ENCODE results near the gene PTTG1. TPM values are rescaled to one million over a fixed set of nuclear protein-coding genes. Genes with fewer than 3 reads are reported as not detected.

Gene PTTG1
- 98.7 and 99.1 TPM in 2 replicates for total RNA-seq

GRCh38 chr5:160421625-160422258 lies at the start of gene PTTG1:
TSS of gene PTTG1 (plus strand) at chr5:160421855. CDS start at chr5:160422313, 458 bp downstream.
- intact Hi-C loops (cut with micrococcal nuclease) = loop anchor here (1.0 to 10.0 kb wide), 3 partner anchors 647 to 1158 kb away; partner anchors contain the start of genes GABRB2 and UBLCP1

DNA sequence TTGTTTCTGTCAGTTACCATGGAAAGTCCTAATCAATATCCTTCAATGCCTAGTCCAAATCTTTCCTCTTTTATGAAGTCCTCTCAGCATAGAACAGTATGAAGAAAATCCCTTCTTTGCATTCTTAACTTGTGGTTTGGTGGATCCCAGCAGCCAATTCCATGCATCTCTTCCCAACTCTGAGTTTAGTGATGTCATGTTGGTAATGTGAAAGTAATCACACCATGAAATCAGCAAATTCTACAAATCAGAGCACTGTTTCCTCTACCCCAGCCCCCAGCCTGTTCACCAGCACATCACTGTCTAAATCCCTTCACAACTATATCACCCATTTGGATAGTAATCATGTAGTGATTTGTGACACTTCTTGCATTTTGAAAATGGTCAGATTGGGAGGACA lies 46.5 kb upstream of the PTTG1 start:
- intact Hi-C loops (cut with micrococcal nuclease) = no loop called here

DNA sequence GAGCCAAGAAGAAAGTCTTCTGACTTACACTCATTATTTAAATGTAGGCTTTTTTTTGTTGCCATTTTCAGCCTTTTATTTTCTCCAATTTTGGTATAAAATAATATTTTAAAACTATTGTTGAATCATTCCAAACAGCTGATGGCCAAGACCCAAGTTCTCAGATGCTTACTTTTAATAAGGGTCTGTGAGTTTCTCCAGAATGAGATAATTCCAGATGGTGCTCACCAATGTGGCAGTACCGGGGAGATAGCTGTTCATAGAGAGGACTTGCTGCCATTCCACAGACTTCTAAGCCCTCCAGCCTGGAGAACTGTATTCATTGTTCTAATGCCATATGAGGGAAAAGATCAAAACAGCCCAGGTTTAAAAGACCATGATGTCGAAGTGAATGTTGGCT lies 46.0 kb upstream of the PTTG1 start:
- intact Hi-C loops (cut with micrococcal nuclease) = no loop called here

DNA sequence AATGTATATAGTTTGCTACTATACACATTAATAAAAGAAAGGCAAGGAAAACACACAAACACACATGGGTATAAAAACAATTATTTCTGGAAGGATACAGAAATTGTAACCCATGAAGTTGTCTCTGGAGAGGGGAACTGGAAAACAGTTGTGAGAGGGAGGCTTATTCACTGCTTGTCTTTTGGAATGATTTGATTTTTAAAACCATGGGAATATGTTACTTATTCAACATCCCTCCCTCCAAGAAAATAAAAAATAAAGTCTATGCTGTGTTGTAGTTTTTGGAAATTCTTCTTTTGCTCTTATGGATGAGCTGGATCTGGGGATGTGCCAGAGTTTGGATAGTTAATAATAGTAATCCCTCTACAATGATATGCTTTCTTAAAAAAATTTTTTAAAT lies 45.2 kb upstream of the PTTG1 start:
- intact Hi-C loops (cut with micrococcal nuclease) = no loop called here

DNA sequence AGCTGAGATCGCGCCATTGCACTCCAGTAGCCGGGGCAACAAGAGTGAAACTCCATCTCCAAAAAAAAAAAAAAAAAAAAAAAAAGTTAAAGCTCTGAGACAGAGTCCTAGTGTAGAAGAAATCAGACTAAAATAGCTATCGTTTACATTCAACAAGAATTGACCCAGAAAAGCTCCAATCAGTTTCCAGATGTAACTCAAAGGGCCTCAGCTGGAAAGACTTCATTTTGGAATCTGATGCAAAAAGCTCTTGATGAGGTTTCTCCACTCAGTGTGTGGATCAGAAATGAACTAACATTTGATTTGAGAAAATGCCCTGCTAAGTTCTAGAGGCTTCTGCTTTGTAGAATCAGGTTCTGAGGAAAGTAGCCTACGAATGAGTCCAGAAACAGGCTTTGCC lies 44.0 kb upstream of the PTTG1 start:
- intact Hi-C loops (cut with micrococcal nuclease) = no loop called here

DNA sequence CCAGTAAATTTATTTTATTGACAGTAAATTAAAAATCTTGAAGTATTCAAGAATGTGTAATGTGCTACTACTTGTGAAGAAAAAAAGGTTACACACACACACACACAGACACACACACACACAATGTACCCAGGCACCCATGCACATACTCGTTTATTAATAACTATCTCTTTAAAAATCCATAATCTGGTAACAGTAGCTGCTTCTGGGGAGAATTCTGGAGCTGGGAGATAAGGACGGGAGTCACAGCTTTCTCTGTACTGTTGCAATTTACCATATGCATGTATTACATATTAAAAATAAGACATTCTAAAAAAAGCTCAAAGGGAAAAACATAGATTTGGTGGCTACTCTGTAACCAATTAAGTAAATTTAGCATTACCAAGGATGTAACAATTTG lies 43.3 kb upstream of the PTTG1 start:
- intact Hi-C loops (cut with micrococcal nuclease) = no loop called here

DNA sequence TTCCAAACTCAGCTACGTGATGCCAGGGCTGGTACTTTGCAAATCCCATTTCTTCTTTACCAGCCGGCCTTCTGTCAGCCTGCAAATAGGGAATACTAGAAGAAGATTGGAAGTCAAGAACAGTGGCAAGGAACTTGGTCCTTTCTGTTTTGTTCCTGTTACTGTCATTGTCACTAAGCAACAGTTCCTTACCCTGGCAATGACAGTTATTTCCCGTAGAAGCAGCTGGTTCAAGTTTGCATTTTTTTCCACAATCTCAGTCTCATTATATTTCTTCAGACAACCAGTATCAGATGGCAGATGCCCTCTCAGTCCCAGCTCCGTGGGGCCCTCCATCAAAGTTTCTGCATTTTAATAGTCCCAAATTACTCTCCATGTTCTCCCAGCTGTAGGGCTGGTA lies 42.1 kb upstream of the PTTG1 start:
- intact Hi-C loops (cut with micrococcal nuclease) = no loop called here

DNA sequence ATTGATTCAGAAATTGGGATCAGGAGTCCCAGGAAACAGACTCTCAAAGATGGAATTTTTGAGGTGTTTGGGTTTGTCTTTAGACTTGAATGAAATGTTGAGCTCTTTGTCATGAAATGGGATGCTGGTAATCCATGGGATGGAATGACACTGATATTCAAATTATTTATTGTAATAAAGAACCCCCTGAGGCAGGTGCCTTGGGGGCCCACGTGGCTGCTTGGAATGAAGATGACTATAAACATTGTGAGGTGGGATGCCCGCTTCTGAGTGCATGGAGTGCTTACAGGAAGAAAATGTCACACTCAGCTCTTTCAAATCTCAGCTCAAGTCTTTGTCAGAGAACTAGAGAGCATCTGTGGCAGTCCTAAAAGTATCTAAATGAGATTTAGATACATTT lies 41.6 kb upstream of the PTTG1 start:
- intact Hi-C loops (cut with micrococcal nuclease) = no loop called here

- intact Hi-C loops (cut with micrococcal nuclease) = no loop called here
Measured at GRCh38 chr5:160382346-160382745, 39.3 kb upstream of the PTTG1 start.

GRCh38 chr5:160384681-160385080 lies 37.0 kb upstream of the PTTG1 start:
- intact Hi-C loops (cut with micrococcal nuclease) = no loop called here

DNA sequence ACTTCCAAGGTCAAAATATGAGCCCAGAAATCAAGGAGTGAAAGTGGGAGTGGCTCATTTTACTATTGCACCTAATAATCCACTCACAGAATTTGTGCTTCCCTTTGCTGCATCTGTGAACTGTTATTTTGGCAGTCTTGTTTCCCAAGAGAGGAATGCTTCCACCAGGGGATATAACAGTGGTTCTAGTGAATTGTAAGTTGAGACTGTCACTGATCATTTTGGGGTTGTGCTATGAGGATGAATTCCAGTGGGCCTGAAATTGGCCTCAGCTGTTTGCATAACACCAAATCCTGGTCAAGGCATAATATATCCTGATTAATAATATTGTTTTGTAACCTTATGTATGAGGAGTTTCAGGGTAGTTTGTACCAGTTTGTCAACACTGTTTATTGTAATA lies 36.2 kb upstream of the PTTG1 start:
- intact Hi-C loops (cut with micrococcal nuclease) = no loop called here

DNA sequence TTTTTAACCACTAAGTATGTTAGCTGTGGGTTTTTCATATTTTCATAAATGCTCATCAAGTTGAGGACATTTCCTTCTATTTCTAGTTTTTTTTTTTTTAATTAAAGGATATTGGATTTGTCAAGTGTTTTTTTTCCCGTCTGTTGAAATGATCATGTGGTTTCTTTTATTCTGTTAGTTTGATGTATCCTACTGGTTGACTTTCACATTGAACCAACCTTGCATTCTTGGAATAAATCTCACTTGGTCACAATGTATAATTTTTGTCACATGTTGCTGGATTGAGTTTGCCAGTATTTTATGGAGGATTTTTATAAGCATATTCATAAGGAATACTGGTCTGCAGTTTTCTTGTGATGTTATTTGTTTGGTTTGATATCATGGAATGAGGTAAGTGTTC lies 34.2 kb upstream of the PTTG1 start:
- intact Hi-C loops (cut with micrococcal nuclease) = no loop called here

GRCh38 chr5:160390787-160391696 lies 30.6 kb upstream of the PTTG1 start:
- intact Hi-C loops (cut with micrococcal nuclease) = loop anchor here (1.0 to 5.0 kb wide), 5 partner anchors 46 to 1104 kb away; no protein-coding TSS in a partner anchor

DNA sequence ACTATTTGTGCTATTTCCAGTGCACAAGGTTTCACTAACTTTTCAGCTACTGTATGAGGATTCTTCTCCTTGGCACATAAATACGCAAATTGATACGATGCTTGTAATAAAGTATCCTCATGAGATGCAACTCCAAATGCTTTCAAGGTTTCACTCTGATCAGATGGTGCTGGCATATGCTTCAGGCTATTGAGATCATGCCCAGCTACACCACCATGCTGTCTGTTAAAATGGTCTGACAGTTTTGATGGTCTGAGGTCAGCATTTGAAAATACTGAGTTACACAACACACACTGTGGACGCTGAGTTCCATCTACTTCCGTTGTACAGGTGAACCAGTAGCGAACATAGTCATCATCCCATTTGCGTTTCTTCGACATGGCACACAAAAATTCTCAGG lies 26.5 kb upstream of the PTTG1 start:
- intact Hi-C loops (cut with micrococcal nuclease) = no loop called here

- intact Hi-C loops (cut with micrococcal nuclease) = no loop called here
Measured at GRCh38 chr5:160397492-160397891, 24.2 kb upstream of the PTTG1 start.

GRCh38 chr5:160398806-160399205 lies 22.8 kb upstream of the PTTG1 start:
- intact Hi-C loops (cut with micrococcal nuclease) = loop anchor here (1.0 kb wide), 1 partner anchor 280 kb away; the partner anchor contains the start of gene PWWP2A

- intact Hi-C loops (cut with micrococcal nuclease) = loop anchor here (1.0 kb wide), 2 partner anchors 19 to 280 kb away; partner anchors contain the start of gene PWWP2A
Measured at GRCh38 chr5:160399402-160400353, 22.0 kb upstream of the PTTG1 start, which contains the start of gene FAM200C. TSS of gene FAM200C (minus strand) at chr5:160400054. CDS start at chr5:160395490, 4,564 bp downstream.

DNA sequence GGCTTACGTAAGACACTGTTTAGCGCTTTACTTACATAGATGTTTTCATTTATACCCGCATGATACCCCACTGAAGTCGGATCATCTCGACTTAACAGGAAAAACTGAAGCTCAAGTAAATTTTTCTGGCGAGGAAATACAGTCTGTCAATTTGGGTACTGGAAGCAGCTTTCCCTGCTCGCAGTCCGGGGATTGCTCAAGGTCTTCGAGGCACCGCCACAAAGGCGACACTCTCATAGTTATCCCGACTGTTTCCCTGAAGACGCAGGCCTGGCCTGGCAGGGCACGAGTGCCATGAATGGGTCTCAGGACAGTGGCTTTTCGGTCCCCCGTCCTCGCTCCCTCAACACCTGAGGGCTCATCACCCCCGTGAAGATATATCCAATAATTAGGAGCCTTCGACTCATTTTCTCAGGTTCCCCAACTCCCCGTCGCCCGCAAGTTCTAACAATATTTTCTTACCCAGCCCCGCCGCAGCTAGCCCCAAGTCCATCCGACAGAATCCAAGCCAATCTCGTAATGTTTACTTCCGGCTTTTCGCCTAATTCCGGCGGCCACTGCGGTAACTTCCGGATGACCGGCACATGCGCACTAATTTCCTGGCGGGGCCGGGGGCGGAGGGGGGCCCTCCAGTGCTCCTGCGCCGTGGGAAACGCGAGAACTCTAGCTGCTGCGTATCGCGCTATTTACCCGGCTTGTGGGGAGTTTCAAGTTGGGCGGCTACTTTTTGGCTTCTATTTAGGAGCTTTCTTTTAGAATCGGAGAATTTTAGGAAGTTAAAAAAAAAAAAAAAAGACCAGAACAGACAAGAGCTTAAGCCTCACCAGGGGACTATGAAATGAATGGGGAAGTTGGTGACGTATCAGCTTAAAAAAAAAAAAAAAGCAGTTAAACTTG lies 2.8 kb upstream of the PTTG1 start, which contains the start of gene SLU7:
Gene SLU7, minus strand, starts transcription at position 521 of the 897 bp plus-strand sequence. CDS start 3,787 bp downstream, outside the sequence.
- intact Hi-C loops (cut with micrococcal nuclease) = loop anchor here (1.0 to 10.0 kb wide), 10 partner anchors 19 to 1244 kb away; partner anchors contain the start of genes FAM200C, IL12B, PWWP2A and RNF145

- intact Hi-C loops (cut with micrococcal nuclease) = loop anchor here (1.0 to 10.0 kb wide), 11 partner anchors 20 to 1245 kb away; partner anchors contain the start of genes GABRB2, IL12B, PWWP2A and RNF145
Measured at GRCh38 chr5:160419458-160420330, 2.0 kb upstream of the PTTG1 start.

Data from T-helper 1 cell treated with Interleukin-12 subunit alpha and Interleukin-12 subunit beta and Interleukin-4 antibody, amounts not matched to agents 30 ng/mL and 1 ng/mL, for 36 hours (primary cell).